PC-3 (cell line): ENCODE results near the gene PLEKHG3. TPM values are rescaled to one million over a fixed set of nuclear protein-coding genes. Genes with fewer than 3 reads are reported as not detected.

Source experiments
- ATAC-seq: fragments of 200-7000 bp; cut with Tn5 transposase; 2 replicates; pipeline ENCODE4 v1.9.1; 2020; ENCODE audit warnings: mild to moderate bottlenecking, moderate library complexity
- BruUV-seq: library from RNA; stranded (reverse); fragments of 400-500 nt; replicated peaks from 2 replicates; lab custom pipeline; 2021; lab: Mats Ljungman, UMichigan
- CTCF ChIA-PET: fragments of 300-600 bp; sonication (Branson Sonifier 250); formaldehyde crosslinking; loops from one replicate; lab custom pipeline; 2022; ENCODE audit warnings: antibody characterized with exemption; lab: Charles Lee
- POLR2A ChIA-PET: fragments of 300-600 bp; sonication (Branson Sonifier 250); formaldehyde crosslinking; loops from one replicate; lab custom pipeline; 2022; ENCODE audit warnings: antibody characterized with exemption; ENCODE audit not compliant: unreplicated experiment; lab: Charles Lee
- DNase-seq: peaks from one replicate; pipeline ENCODE4 v3.0.0-alpha.2; 2015
- H2AFZ ChIP-seq: fragments of 300-600 bp; sonication (generic); 2 replicates; pipeline ENCODE4 v1.6.0; 2016; ENCODE audit warnings: antibody characterized with exemption, low read length
- H3F3A ChIP-seq: fragments of 300-600 bp; sonication (generic); one replicate; pipeline ENCODE4 v1.6.0; 2017; ENCODE audit warnings: antibody characterized with exemption, low read length, control low read depth, mild to moderate bottlenecking; ENCODE audit not compliant: unreplicated experiment
- H3K27ac ChIP-seq: fragments of 300-600 bp; sonication (generic); 2 replicates; pipeline ENCODE4 v1.5.1; 2016; ENCODE audit warnings: mild to moderate bottlenecking, low read length
- H3K27me3 ChIP-seq: fragments of 300-600 bp; sonication (generic); 2 replicates; pipeline ENCODE4 v1.6.1; 2016; ENCODE audit warnings: low read length, mixed read lengths
- H3K36me3 ChIP-seq: fragments of 300-600 bp; sonication (generic); 2 replicates; pipeline ENCODE4 v1.6.1; 2016; ENCODE audit warnings: low read depth, mixed run types, low read length, mixed read lengths
- H3K4me1 ChIP-seq: fragments of 300-600 bp; sonication (generic); 2 replicates; pipeline ENCODE4 v1.5.1; 2016; ENCODE audit warnings: low read length; ENCODE audit not compliant: insufficient read depth
- H3K4me2 ChIP-seq: fragments of 300-600 bp; sonication (generic); 2 replicates; pipeline ENCODE4 v1.6.0; 2016; ENCODE audit warnings: low read length
- H3K4me3 ChIP-seq: fragments of 300-600 bp; sonication (generic); 2 replicates; pipeline ENCODE4 v1.5.1; 2016; ENCODE audit warnings: mild to moderate bottlenecking, low read length, mixed read lengths
- H3K79me2 ChIP-seq: fragments of 300-600 bp; sonication (generic); 2 replicates; pipeline ENCODE4 v1.6.1; 2017; ENCODE audit warnings: low read length, mixed read lengths
- H3K9ac ChIP-seq: fragments of 300-600 bp; sonication (generic); 2 replicates; pipeline ENCODE4 v1.6.0; 2016; ENCODE audit warnings: mild to moderate bottlenecking, low read length
- H3K9me2 ChIP-seq: fragments of 300-600 bp; sonication (generic); replicated peaks from 2 replicates; pipeline ENCODE4 v1.6.1; 2016; ENCODE audit warnings: mixed run types, low read length, mixed read lengths
- H3K9me3 ChIP-seq: fragments of 300-600 bp; sonication (generic); 2 replicates; pipeline ENCODE4 v1.6.1; 2016; ENCODE audit warnings: low read length, mixed read lengths
- H4K20me1 ChIP-seq: fragments of 300-600 bp; sonication (generic); 2 replicates; pipeline ENCODE4 v1.6.1; 2016; ENCODE audit warnings: low read length, mixed read lengths
- EZH2 ChIP-seq: fragments of 300-600 bp; sonication (generic); IDR thresholded peaks from one replicate; pipeline ENCODE4 v1.6.1; 2017; ENCODE audit warnings: antibody characterized with exemption, mild to moderate bottlenecking, low read length; ENCODE audit not compliant: unreplicated experiment
- EZH2phosphoT487 ChIP-seq: fragments of 300-600 bp; sonication (generic); IDR thresholded peaks from 2 replicates; pipeline ENCODE4 v1.6.1; 2018; ENCODE audit warnings: mild to moderate bottlenecking, antibody characterized with exemption, low read length, borderline replicate concordance
- intact Hi-C: fragments of 100-400 bp; cut with micrococcal nuclease; formaldehyde crosslinking; loops from 2 replicates; pipeline ENCODE4 v1.9.0; 2023
- total RNA-seq: library from RNA; depleted of rRNA; stranded (reverse); fragments of >200 nt; gene quantifications from 2 replicates; pipeline ENCODE4 v1.2.3, GENCODE V29; 2014
- TF ChIP-seq, protein P1 (sequence below): fragments of 300-600 bp; sonication (generic); conservative IDR thresholded peaks from 2 replicates; pipeline ENCODE4 v1.5.1; 2017; ENCODE audit warnings: antibody characterized with exemption, low read depth, mild to moderate bottlenecking, low read length

PLEKHG3 gene
- total RNA-seq, 1 experiment from 2014 or later: 49.6 TPM

- H3F3A ChIP-seq: no peaks in the 10 kb centered on the region
- H2AFZ ChIP-seq: peak overlapping the region; percentile 62
- no peaks in the 10 kb centered on the region for H3K79me2 ChIP-seq
- no peaks in the 10 kb centered on the region for H3K9me3 ChIP-seq
- peak overlapping the region; percentile 75 for H3K27ac ChIP-seq
- intact Hi-C loops: no loop called here
- no peaks in the 10 kb centered on the region for H3K27me3 ChIP-seq
- peaks cover 42% of the 10 kb centered on the region for H3K4me1 ChIP-seq
- ATAC-seq: peak; percentile 49
- H3K4me3 ChIP-seq: no peak overlapping the region
- no peaks in the 10 kb centered on the region for H4K20me1 ChIP-seq
- DNase-seq: peak; percentile 66
- TF ChIP-seq EZH2 (no peak), EZH2phosphoT487 (no peak)
- TF ChIP-seq, protein P1, sequence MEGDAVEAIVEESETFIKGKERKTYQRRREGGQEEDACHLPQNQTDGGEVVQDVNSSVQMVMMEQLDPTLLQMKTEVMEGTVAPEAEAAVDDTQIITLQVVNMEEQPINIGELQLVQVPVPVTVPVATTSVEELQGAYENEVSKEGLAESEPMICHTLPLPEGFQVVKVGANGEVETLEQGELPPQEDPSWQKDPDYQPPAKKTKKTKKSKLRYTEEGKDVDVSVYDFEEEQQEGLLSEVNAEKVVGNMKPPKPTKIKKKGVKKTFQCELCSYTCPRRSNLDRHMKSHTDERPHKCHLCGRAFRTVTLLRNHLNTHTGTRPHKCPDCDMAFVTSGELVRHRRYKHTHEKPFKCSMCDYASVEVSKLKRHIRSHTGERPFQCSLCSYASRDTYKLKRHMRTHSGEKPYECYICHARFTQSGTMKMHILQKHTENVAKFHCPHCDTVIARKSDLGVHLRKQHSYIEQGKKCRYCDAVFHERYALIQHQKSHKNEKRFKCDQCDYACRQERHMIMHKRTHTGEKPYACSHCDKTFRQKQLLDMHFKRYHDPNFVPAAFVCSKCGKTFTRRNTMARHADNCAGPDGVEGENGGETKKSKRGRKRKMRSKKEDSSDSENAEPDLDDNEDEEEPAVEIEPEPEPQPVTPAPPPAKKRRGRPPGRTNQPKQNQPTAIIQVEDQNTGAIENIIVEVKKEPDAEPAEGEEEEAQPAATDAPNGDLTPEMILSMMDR: no peak
- no peak overlapping the region for H3K4me2 ChIP-seq
- BruUV-seq: no TSS peak
- ChIA-PET POLR2A (no interaction called here), CTCF (no interaction called here)
- peak overlapping the region; percentile 21 for H3K9ac ChIP-seq
- no peaks in the 10 kb centered on the region for H3K9me2 ChIP-seq
- H3K36me3 ChIP-seq: no peaks in the 10 kb centered on the region
These were observed 24.1 kb upstream of the PLEKHG3 start for GRCh38 chr14:64680013-64680713.

GRCh38 chr14:64680714-64681065, 23.5 kb upstream of the PLEKHG3 start:
- intact Hi-C loops: no loop called here

More at GRCh38 chr14:64680714-64681065, 23.5 kb upstream of the PLEKHG3 start:
- Histone ChIP-seq H3K9me3 (no peaks in the 10 kb centered on the region), H3K4me1 (peaks cover 38% of the 10 kb centered on the region), H3K36me3 (no peaks in the 10 kb centered on the region), H3K79me2 (no peaks in the 10 kb centered on the region), H3K27ac (peak overlapping the region; percentile 75), H4K20me1 (no peaks in the 10 kb centered on the region), H3K4me3 (no peak overlapping the region), H2AFZ (peak overlapping the region; percentile 62), H3F3A (no peaks in the 10 kb centered on the region), H3K9ac (peak overlapping the region; percentile 21), H3K27me3 (no peaks in the 10 kb centered on the region), H3K4me2 (no peak overlapping the region), H3K9me2 (no peaks in the 10 kb centered on the region)
- ChIA-PET POLR2A (no interaction called here), CTCF (no interaction called here)
- DNase-seq (no peak), ATAC-seq (no peak)
- no TSS peak for BruUV-seq
- TF ChIP-seq EZH2phosphoT487 (no peak), EZH2 (no peak)
- TF ChIP-seq, protein P1: no peak
